Measurements from ENCODE around the gene MGST2. TPM values are rescaled to one million over a fixed set of nuclear protein-coding genes. Genes with fewer than 3 reads are reported as not detected.
A peak's percentile ranks its signal among the peaks of the same experiment; 100 is the strongest.

Gene MGST2
- total RNA-seq, 1 donor from 2014 or later: 66.1 TPM

- peaks cover 22% of the 10 kb centered on the region for H3K4me1 Mint-ChIP-seq (ENCODE audit: low read depth)
- no peak for TF ChIP-seq CTCF (IDR thresholded peaks at IDR 0.05; ENCODE audit: unreplicated experiment)
- peaks cover 47% of the 10 kb centered on the region for H3K36me3 Mint-ChIP-seq (ENCODE audit: insufficient read depth)
- peak overlapping the region; percentile 78 for H3K27ac Mint-ChIP-seq
- no peak for DNase-seq (ENCODE audit: low spot score, unreplicated experiment)
- no peaks in the 10 kb centered on the region for H3K9me3 Mint-ChIP-seq (ENCODE audit: low read depth)
- H3K4me3 Mint-ChIP-seq (ENCODE audit: low read depth): no peak overlapping the region
- no peaks in the 10 kb centered on the region for H3K27me3 Mint-ChIP-seq
Measured at GRCh38 chr4:139718358-139718757, 52.7 kb downstream of the MGST2 start.

- no peaks in the 10 kb centered on the region for H3K27me3 Mint-ChIP-seq
- no peak for DNase-seq (ENCODE audit: low spot score, unreplicated experiment)
- H3K36me3 Mint-ChIP-seq (ENCODE audit: insufficient read depth): peaks cover 46% of the 10 kb centered on the region
- TF ChIP-seq CTCF (IDR thresholded peaks at IDR 0.05; ENCODE audit: unreplicated experiment): no peak
- H3K4me3 Mint-ChIP-seq (ENCODE audit: low read depth): no peak overlapping the region
- H3K9me3 Mint-ChIP-seq (ENCODE audit: low read depth): no peaks in the 10 kb centered on the region
- peak overlapping the region; percentile 78 for H3K27ac Mint-ChIP-seq
- H3K4me1 Mint-ChIP-seq (ENCODE audit: low read depth): peaks cover 19% of the 10 kb centered on the region
Measured at GRCh38 chr4:139718833-139719232, 53.2 kb downstream of the MGST2 start.

GRCh38 chr4:139719381-139720101 lies 53.9 kb downstream of the MGST2 start:
- H3K4me1 Mint-ChIP-seq (ENCODE audit: low read depth): peaks cover 19% of the 10 kb centered on the region
- H3K36me3 Mint-ChIP-seq (ENCODE audit: insufficient read depth): peaks cover 42% of the 10 kb centered on the region
- H3K9me3 Mint-ChIP-seq (ENCODE audit: low read depth): no peaks in the 10 kb centered on the region
- H3K27ac Mint-ChIP-seq: no peak overlapping the region
- no peak for TF ChIP-seq CTCF (IDR thresholded peaks at IDR 0.05; ENCODE audit: unreplicated experiment)
- no peak for DNase-seq (ENCODE audit: low spot score, unreplicated experiment)
- no peak overlapping the region for H3K4me3 Mint-ChIP-seq (ENCODE audit: low read depth)
- no peaks in the 10 kb centered on the region for H3K27me3 Mint-ChIP-seq

GRCh38 chr4:139720806-139721205 lies 55.2 kb downstream of the MGST2 start:
- Mint-ChIP-seq H3K4me1 (ENCODE audit: low read depth) (peaks cover 17% of the 10 kb centered on the region), H3K9me3 (ENCODE audit: low read depth) (no peaks in the 10 kb centered on the region), H3K36me3 (ENCODE audit: insufficient read depth) (peaks cover 36% of the 10 kb centered on the region), H3K27me3 (no peaks in the 10 kb centered on the region), H3K4me3 (ENCODE audit: low read depth) (no peak overlapping the region), H3K27ac (peak overlapping the region; percentile 29)
- no peak for TF ChIP-seq CTCF (IDR thresholded peaks at IDR 0.05; ENCODE audit: unreplicated experiment)
- no peak for DNase-seq (ENCODE audit: low spot score, unreplicated experiment)

GRCh38 chr4:139721789-139722188 lies 56.2 kb downstream of the MGST2 start:
- H3K4me1 Mint-ChIP-seq (ENCODE audit: low read depth): peaks cover 18% of the 10 kb centered on the region
- H3K36me3 Mint-ChIP-seq (ENCODE audit: insufficient read depth): peaks cover 32% of the 10 kb centered on the region
- no peaks in the 10 kb centered on the region for H3K9me3 Mint-ChIP-seq (ENCODE audit: low read depth)
- DNase-seq (ENCODE audit: low spot score, unreplicated experiment): no peak
- no peak overlapping the region for H3K4me3 Mint-ChIP-seq (ENCODE audit: low read depth)
- TF ChIP-seq CTCF (IDR thresholded peaks at IDR 0.05; ENCODE audit: unreplicated experiment): no peak
- no peaks in the 10 kb centered on the region for H3K27me3 Mint-ChIP-seq
- H3K27ac Mint-ChIP-seq: no peak overlapping the region
